Sciatic nerve (tissue), 2 donors: Measurements from ENCODE around the gene MAGEA4. TPM values are rescaled to one million over a fixed set of nuclear protein-coding genes. Genes with fewer than 3 reads are reported as not detected.
"Not testable (repeated sequence)": the region's sequence is repeated elsewhere in the genome, so short reads cannot be mapped to it uniquely, and the experiment has no call there.

Experiments
- ATAC-seq: fragments of 200-7000 bp; cut with Tn5 transposase; one replicate; pipeline ENCODE4 v1.9.1; 2020; ENCODE audit warnings: mild to moderate bottlenecking, moderate library complexity
- DNase-seq: peaks from one replicate; pipeline ENCODE4 v3.0.0-alpha.2; 2020; ENCODE audit warnings: low spot score
- intact Hi-C: fragments of 100-400 bp; cut with DNase I; formaldehyde crosslinking; loops from one replicate; pipeline ENCODE4 v1.14.2; 2022
- total RNA-seq: library from RNA; stranded (reverse); fragmentation: NEBNext Ultra II Directional; extraction: Animal tissue kit (Norgen Biotek cat#: 25700); gene quantifications from one replicate; pipeline ENCODE4 v1.2.1, GENCODE V29; 2021
- donor health status: DM: no; HTN: no; CAD: no.
- donor health status: DM: no; HTN: no; CAD: no.

The MAGEA4 gene
- total RNA-seq: not detected

GRCh38 chrX:151912780-151913179 is at the start of gene MAGEA4:
MAGEA4 (plus strand) TSS chrX:151912889; CDS start chrX:151923665, 10,776 bp downstream.
- intact Hi-C loops: no loop called here
- DNase-seq (no peak), ATAC-seq (no peak)

- intact Hi-C loops: no loop called here
- DNase-seq (no peak), ATAC-seq (no peak)
Observed at GRCh38 chrX:151870602-151871001, 42.1 kb upstream of the MAGEA4 start.

GRCh38 chrX:151871244-151871643 is 41.4 kb upstream of the MAGEA4 start:
- intact Hi-C loops: no loop called here
- ATAC-seq (no peak), DNase-seq (no peak)

- DNase-seq (no peak), ATAC-seq (no peak)
- intact Hi-C loops: no loop called here
Observed at GRCh38 chrX:151873096-151873495, 39.6 kb upstream of the MAGEA4 start.

- DNase-seq: no peak
- intact Hi-C loops: no loop called here
- no peak for ATAC-seq
Observed at GRCh38 chrX:151875270-151876026, 37.2 kb upstream of the MAGEA4 start.

GRCh38 chrX:151878574-151878973 is 34.1 kb upstream of the MAGEA4 start:
- DNase-seq: no peak
- ATAC-seq: no peak
- intact Hi-C loops: no loop called here

GRCh38 chrX:151879856-151880255 is 32.8 kb upstream of the MAGEA4 start:
- ATAC-seq (no peak), DNase-seq (no peak)
- intact Hi-C loops: no loop called here

GRCh38 chrX:151880895-151881294 is 31.8 kb upstream of the MAGEA4 start:
- intact Hi-C loops: no loop called here
- no peak for DNase-seq

GRCh38 chrX:151889421-151889820 is 23.3 kb upstream of the MAGEA4 start:
- intact Hi-C loops: no loop called here
- ATAC-seq: no peak
- no peak for DNase-seq

More at GRCh38 chrX:151880895-151881294, 31.8 kb upstream of the MAGEA4 start:
- no peak for ATAC-seq

- ATAC-seq (no peak), DNase-seq (no peak)
- intact Hi-C loops: no loop called here
Observed at GRCh38 chrX:151896734-151897474, 15.8 kb upstream of the MAGEA4 start.

GRCh38 chrX:151899622-151900021 is 13.1 kb upstream of the MAGEA4 start:
- no peak for ATAC-seq
- no peak for DNase-seq
- intact Hi-C loops: no loop called here

- intact Hi-C loops: no loop called here
- no peak for ATAC-seq
- DNase-seq: no peak
Observed at GRCh38 chrX:151901826-151902225, 10.9 kb upstream of the MAGEA4 start.

GRCh38 chrX:151902813-151903591 is 9.7 kb upstream of the MAGEA4 start:
- intact Hi-C loops: no loop called here
- DNase-seq: no peak
- peak; percentile 83 for ATAC-seq

GRCh38 chrX:151904989-151905388 is 7.7 kb upstream of the MAGEA4 start:
- DNase-seq (no peak), ATAC-seq (no peak)
- intact Hi-C loops: no loop called here

GRCh38 chrX:151912221-151912620 is 468 bp upstream of the MAGEA4 start:
- ATAC-seq (no peak), DNase-seq (no peak)
- intact Hi-C loops: no loop called here

GRCh38 chrX:151918736-151919135 is 6.0 kb downstream of the MAGEA4 start:
- ATAC-seq, intact Hi-C loops, DNase-seq: not testable (repeated sequence)

- no peak for ATAC-seq
- DNase-seq: no peak
- intact Hi-C loops: no loop called here
Observed at GRCh38 chrX:151919610-151920009, 6.9 kb downstream of the MAGEA4 start.

- DNase-seq (no peak), ATAC-seq (no peak)
- intact Hi-C loops: no loop called here
Observed at GRCh38 chrX:151920101-151920500, 7.4 kb downstream of the MAGEA4 start.

- ATAC-seq (no peak), DNase-seq (no peak)
- intact Hi-C loops: no loop called here
Observed at GRCh38 chrX:151920530-151920929, 7.8 kb downstream of the MAGEA4 start.

- DNase-seq (no peak), ATAC-seq (no peak)
- intact Hi-C loops: no loop called here
Observed at GRCh38 chrX:151921292-151921691, 8.6 kb downstream of the MAGEA4 start.
